OCI-LY7 (cell line): ENCODE data around the gene STK33.

Experiments
- CTCF ChIP-seq: fragments of 200-600 bp; sonication (generic); conservative IDR thresholded peaks from 2 replicates; pipeline ENCODE4 v1.5.1; 2014; ENCODE audit warnings: mild to moderate bottlenecking, antibody characterized with exemption, low read length, moderate library complexity, mixed read lengths
- EZH2phosphoT487 ChIP-seq: fragments of 200-600 bp; sonication (generic); IDR thresholded peaks from 2 replicates; pipeline ENCODE4 v1.6.1; 2018; ENCODE audit warnings: low read depth, borderline replicate concordance, mild to moderate bottlenecking, mixed run types, antibody characterized with exemption, low read length, moderate library complexity, mixed read lengths

GRCh38 chr11:8624698-8625097 is 30.7 kb upstream of the STK33 start:
- TF ChIP-seq CTCF: no peak
- no peak for TF ChIP-seq EZH2phosphoT487
